ENCODE measurements around the gene SOCS1.
"Not testable (repeated sequence)": the region's sequence is repeated elsewhere in the genome, so short reads cannot be mapped to it uniquely, and the experiment has no call there.

The SOCS1 gene

GRCh38 chr16:11255737-11256660 lies at the start of gene SOCS1:
TSS of gene SOCS1 (minus strand) at chr16:11256204. CDS start at chr16:11255478, 726 bp downstream.
- DNase-seq = peak in 56 of 58 donors; percentile 15 to 82 (median 70)

GRCh38 chr16:11303405-11304138 lies 47.6 kb upstream of the SOCS1 start:
- peak in 1 of 58 donors; percentile 3 for DNase-seq

GRCh38 chr16:11302977-11303376 lies 47.0 kb upstream of the SOCS1 start:
- no peak for DNase-seq

- no peak for DNase-seq
Measured at GRCh38 chr16:11301645-11302501, 45.9 kb upstream of the SOCS1 start.

- DNase-seq = no peak
Measured at GRCh38 chr16:11300560-11300892, 44.5 kb upstream of the SOCS1 start.

- no peak for DNase-seq
Measured at GRCh38 chr16:11299865-11300559, 44.0 kb upstream of the SOCS1 start.

- not testable (repeated sequence) for DNase-seq
Measured at GRCh38 chr16:11298950-11299547, 43.0 kb upstream of the SOCS1 start.

GRCh38 chr16:11298143-11298900 lies 42.3 kb upstream of the SOCS1 start:
- no peak for DNase-seq

GRCh38 chr16:11297492-11298142 lies 41.6 kb upstream of the SOCS1 start:
- peak; percentile 5 to 90 (median 67) for DNase-seq

- no peak for DNase-seq
Measured at GRCh38 chr16:11296706-11297491, 40.9 kb upstream of the SOCS1 start.

- no peak for DNase-seq
Measured at GRCh38 chr16:11296351-11296705, 40.3 kb upstream of the SOCS1 start.

- DNase-seq = no peak
Measured at GRCh38 chr16:11295672-11296071, 39.7 kb upstream of the SOCS1 start.

- DNase-seq = no peak
Measured at GRCh38 chr16:11292076-11292748, 36.2 kb upstream of the SOCS1 start.

- no peak for DNase-seq
Measured at GRCh38 chr16:11291091-11291703, 35.2 kb upstream of the SOCS1 start.

GRCh38 chr16:11290102-11290893 lies 34.3 kb upstream of the SOCS1 start:
- no peak for DNase-seq

GRCh38 chr16:11289696-11290095 lies 33.7 kb upstream of the SOCS1 start:
- not testable (repeated sequence) for DNase-seq

All from anterior cingulate cortex (tissue), 58 donors.